Panc1 (cell line): ENCODE results near the gene RHEBL1. TPM values are rescaled to one million over a fixed set of nuclear protein-coding genes. Genes with fewer than 3 reads are reported as not detected.

Experiments
- ATAC-seq: fragments of 200-7000 bp; cut with Tn5 transposase; 2 replicates; pipeline ENCODE4 v1.9.1; 2020; ENCODE audit warnings: mild to moderate bottlenecking, moderate library complexity
- BruUV-seq: library from RNA; stranded (reverse); fragments of 400-500 nt; replicated peaks from 2 replicates; lab custom pipeline; 2021; lab: Mats Ljungman, UMichigan
- CTCF ChIA-PET: fragments of 300-600 bp; sonication (Branson Sonifier 250); formaldehyde crosslinking; loops from one replicate; lab custom pipeline; 2022; ENCODE audit warnings: antibody characterized with exemption; lab: Charles Lee
- POLR2A ChIA-PET: fragments of 300-600 bp; sonication (Branson Sonifier 250); formaldehyde crosslinking; loops from one replicate; lab custom pipeline; 2022; ENCODE audit warnings: antibody characterized with exemption; lab: Charles Lee
- DNase-seq: peaks from one replicate; pipeline ENCODE4 v3.0.0-alpha.2; 2010; ENCODE audit warnings: low read depth, low spot score
- H3K27ac ChIP-seq: 2 replicates; pipeline ENCODE4 v1.5.1; 2011; ENCODE audit warnings: mild to moderate bottlenecking, low read length, inconsistent platforms
- H3K27me3 ChIP-seq: fragments of 200-500 bp; sonication (Bioruptor generic); 2 replicates; pipeline ENCODE4 v1.6.0; 2014; ENCODE audit warnings: low read length, inconsistent platforms; ENCODE audit not compliant: control insufficient read depth, insufficient read depth
- H3K36me3 ChIP-seq: fragments of 200-500 bp; sonication (Bioruptor generic); 2 replicates; pipeline ENCODE4 v1.5.1; 2014; ENCODE audit warnings: inconsistent platforms, mild to moderate bottlenecking, low read length, moderate library complexity; ENCODE audit not compliant: control insufficient read depth, insufficient read depth
- H3K4me1 ChIP-seq: 2 replicates; pipeline ENCODE4 v1.5.1; 2011; ENCODE audit warnings: inconsistent platforms, mild to moderate bottlenecking, low read length, moderate library complexity; ENCODE audit not compliant: control insufficient read depth, insufficient read depth
- H3K4me3 ChIP-seq, 2 experiments: 2 replicates each; pipeline ENCODE4 v1.5.1; 2011 to 2012; ENCODE audit warnings: low read depth in 2 of 2, low read length in 2 of 2, mild to moderate bottlenecking in 2 of 2, inconsistent platforms in 1 of 2, moderate library complexity in 1 of 2
- H3K9me3 ChIP-seq: fragments of 200-500 bp; sonication (Bioruptor generic); 2 replicates; pipeline ENCODE4 v1.5.1; 2014; ENCODE audit warnings: low read depth, mild to moderate bottlenecking, inconsistent platforms, low read length, moderate library complexity; ENCODE audit not compliant: control insufficient read depth, insufficient read depth
- POLR2AphosphoS5 ChIP-seq: IDR thresholded peaks from 2 replicates; pipeline ENCODE4 v1.6.1; 2012; ENCODE audit warnings: mild to moderate bottlenecking, low read depth, low read length, moderate library complexity
- SIN3A ChIP-seq: IDR thresholded peaks from 2 replicates; pipeline ENCODE4 v1.6.1; 2012; ENCODE audit warnings: low read depth, mild to moderate bottlenecking, low read length, moderate library complexity, borderline replicate concordance; ENCODE audit not compliant: insufficient read depth
- in situ Hi-C: cut with HindIII; loops from 2 replicates; pipeline ENCODE4 v1.10.0; 2016; ENCODE audit warnings: low sequenced_read_pairs, low pct_unique_long_range_greater_than_20kb
- intact Hi-C: fragments of 100-400 bp; cut with micrococcal nuclease; formaldehyde crosslinking; loops from one replicate; pipeline ENCODE4 v1.10.0; 2022; ENCODE audit not compliant: unreplicated experiment
- total RNA-seq: library from RNA; stranded (reverse); gene quantifications from one replicate; pipeline ENCODE4 v1.2.1, GENCODE V29; 2021; ENCODE audit not compliant: unreplicated experiment
- TF ChIP-seq, protein P1 (sequence below), 2 experiments: IDR thresholded peaks; 2 replicates each; pipeline ENCODE4 v1.6.1; 2011 to 2012; ENCODE audit warnings: low read depth in 2 of 2, control low read depth in 1 of 2, low read length in 1 of 2, mild to moderate bottlenecking in 1 of 2, moderate library complexity in 1 of 2; ENCODE audit not compliant: insufficient read depth in 1 of 2
- TF ChIP-seq, protein P2 (sequence below): fragments of 450-650 bp; IDR thresholded peaks from 2 replicates; pipeline ENCODE4 v1.5.1; 2017; ENCODE audit warnings: mild to moderate bottlenecking

The RHEBL1 gene
- total RNA-seq, 1 experiment from 2014 or later, result 4.7 TPM

DNA sequence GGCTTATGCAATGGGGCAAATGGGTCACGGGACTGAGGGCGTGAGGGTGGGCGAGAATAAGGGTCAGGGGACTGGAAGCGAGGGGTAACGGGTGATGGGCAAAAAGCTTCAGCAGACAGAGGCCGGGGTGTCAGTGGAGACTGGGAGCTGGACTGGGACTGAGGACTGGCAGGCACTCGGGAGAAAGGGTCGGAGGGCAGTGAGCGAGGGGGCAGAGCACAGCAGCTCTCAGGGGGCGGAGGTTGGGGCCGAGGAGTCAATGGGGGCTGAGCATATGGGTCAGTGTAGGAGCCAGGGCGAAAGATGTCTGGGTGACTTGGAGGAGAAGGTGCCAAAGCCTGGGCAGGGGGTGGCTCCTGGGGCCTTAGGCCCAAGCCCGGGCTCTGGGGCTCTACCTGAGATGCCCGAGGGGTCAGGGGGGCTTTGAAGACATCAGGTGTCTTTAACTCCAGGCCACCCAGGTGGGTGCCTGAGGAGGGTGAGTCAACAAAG lies 29.4 kb downstream of the RHEBL1 start:
- intact Hi-C loops, result no loop called here
- Histone ChIP-seq H3K27ac (no peak overlapping the region), H3K4me3 (no peak overlapping the region), H3K9me3 (no peaks in the 10 kb centered on the region), H3K4me1 (no peaks in the 10 kb centered on the region), H3K27me3 (no peaks in the 10 kb centered on the region), H3K36me3 (peaks cover 34% of the 10 kb centered on the region)
- no peak for TF ChIP-seq SIN3A
- TF ChIP-seq, protein P1, sequence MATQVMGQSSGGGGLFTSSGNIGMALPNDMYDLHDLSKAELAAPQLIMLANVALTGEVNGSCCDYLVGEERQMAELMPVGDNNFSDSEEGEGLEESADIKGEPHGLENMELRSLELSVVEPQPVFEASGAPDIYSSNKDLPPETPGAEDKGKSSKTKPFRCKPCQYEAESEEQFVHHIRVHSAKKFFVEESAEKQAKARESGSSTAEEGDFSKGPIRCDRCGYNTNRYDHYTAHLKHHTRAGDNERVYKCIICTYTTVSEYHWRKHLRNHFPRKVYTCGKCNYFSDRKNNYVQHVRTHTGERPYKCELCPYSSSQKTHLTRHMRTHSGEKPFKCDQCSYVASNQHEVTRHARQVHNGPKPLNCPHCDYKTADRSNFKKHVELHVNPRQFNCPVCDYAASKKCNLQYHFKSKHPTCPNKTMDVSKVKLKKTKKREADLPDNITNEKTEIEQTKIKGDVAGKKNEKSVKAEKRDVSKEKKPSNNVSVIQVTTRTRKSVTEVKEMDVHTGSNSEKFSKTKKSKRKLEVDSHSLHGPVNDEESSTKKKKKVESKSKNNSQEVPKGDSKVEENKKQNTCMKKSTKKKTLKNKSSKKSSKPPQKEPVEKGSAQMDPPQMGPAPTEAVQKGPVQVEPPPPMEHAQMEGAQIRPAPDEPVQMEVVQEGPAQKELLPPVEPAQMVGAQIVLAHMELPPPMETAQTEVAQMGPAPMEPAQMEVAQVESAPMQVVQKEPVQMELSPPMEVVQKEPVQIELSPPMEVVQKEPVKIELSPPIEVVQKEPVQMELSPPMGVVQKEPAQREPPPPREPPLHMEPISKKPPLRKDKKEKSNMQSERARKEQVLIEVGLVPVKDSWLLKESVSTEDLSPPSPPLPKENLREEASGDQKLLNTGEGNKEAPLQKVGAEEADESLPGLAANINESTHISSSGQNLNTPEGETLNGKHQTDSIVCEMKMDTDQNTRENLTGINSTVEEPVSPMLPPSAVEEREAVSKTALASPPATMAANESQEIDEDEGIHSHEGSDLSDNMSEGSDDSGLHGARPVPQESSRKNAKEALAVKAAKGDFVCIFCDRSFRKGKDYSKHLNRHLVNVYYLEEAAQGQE (IDR thresholded peaks at IDR 0.05; ENCODE audit: insufficient read depth in 1 of 2, low read depth in 2 of 2, low read length in 1 of 2), result no peak
- TF ChIP-seq, protein P2, sequence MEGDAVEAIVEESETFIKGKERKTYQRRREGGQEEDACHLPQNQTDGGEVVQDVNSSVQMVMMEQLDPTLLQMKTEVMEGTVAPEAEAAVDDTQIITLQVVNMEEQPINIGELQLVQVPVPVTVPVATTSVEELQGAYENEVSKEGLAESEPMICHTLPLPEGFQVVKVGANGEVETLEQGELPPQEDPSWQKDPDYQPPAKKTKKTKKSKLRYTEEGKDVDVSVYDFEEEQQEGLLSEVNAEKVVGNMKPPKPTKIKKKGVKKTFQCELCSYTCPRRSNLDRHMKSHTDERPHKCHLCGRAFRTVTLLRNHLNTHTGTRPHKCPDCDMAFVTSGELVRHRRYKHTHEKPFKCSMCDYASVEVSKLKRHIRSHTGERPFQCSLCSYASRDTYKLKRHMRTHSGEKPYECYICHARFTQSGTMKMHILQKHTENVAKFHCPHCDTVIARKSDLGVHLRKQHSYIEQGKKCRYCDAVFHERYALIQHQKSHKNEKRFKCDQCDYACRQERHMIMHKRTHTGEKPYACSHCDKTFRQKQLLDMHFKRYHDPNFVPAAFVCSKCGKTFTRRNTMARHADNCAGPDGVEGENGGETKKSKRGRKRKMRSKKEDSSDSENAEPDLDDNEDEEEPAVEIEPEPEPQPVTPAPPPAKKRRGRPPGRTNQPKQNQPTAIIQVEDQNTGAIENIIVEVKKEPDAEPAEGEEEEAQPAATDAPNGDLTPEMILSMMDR, result no peak
- POLR2A ChIA-PET, result no interaction called here
- no peak for ATAC-seq
- DNase-seq, result no peak
- no TSS peak for BruUV-seq
- in situ Hi-C loops, result no loop called here
- CTCF ChIA-PET, result no interaction called here

- intact Hi-C loops (no loop called here), in situ Hi-C loops (no loop called here)
- Histone ChIP-seq H3K27ac (no peak overlapping the region), H3K27me3 (no peaks in the 10 kb centered on the region), H3K9me3 (no peaks in the 10 kb centered on the region), H3K36me3 (peaks cover 32% of the 10 kb centered on the region), H3K4me3 (no peak overlapping the region), H3K4me1 (no peaks in the 10 kb centered on the region)
- ChIA-PET POLR2A (no interaction called here), CTCF (no interaction called here)
- DNase-seq, result no peak
- no peak for ATAC-seq
- no TSS peak for BruUV-seq
- TF ChIP-seq POLR2AphosphoS5 (no peak), SIN3A (no peak)
- TF ChIP-seq, protein P2, result no peak
Measured at GRCh38 chr12:49039421-49040363, 30.1 kb downstream of the RHEBL1 start.
